ENCODE data around the gene GPR15LG.
"Not testable (repeated sequence)": the region's sequence is repeated elsewhere in the genome, so short reads cannot be mapped to it uniquely, and the experiment has no call there.

The GPR15LG gene

DNA sequence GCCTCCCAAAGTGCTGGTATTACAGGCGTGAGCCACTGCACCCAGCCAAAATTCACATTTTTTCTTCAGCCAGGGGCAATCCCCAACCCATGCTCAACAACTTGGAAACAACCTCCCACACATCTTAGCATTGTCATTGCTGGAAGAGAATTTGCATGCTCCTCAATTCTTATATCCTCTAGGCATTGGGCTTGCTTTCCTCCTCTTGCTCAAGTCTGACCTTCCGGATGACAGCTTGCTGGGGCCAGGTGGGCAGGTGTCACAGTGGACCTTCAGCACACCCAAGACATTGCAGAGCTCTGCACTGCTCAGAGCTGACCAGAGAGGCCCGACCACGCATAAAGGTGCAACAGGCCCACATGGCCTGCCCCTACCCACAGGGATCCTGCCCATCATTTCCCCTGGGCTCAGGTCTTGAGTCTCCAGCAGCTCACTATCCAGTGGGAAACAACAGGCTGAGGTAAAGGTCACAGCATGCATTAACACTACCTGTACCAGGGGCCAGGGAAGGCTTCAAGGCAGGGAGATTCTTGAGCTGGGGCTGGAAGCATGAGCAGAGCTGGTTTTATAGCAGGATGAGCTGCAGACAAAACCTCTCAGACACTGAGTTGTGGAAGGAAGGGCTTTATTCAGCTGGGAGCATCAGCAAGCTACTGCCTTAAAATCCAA, 6.8 kb upstream of the GPR15LG start:
- DNase-seq, result no peak

DNA sequence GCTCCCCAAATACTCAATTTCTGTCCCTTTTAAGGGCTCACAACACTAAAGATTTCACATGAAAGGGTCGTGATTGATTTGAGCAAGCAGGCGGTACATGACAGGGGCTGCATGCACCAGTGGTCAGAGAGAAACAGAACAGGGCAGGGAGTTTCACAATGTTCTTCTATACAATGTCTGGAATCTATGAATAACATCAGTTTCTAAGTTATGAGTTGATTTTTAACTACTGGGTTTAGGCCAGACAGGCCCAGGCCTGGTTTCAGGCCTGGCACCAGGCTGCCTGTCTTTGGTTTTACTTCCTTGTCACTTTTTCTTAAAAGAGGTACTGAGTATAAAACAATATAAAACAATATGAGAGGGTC, 6.3 kb upstream of the GPR15LG start:
- DNase-seq, result not testable (repeated sequence)

DNA sequence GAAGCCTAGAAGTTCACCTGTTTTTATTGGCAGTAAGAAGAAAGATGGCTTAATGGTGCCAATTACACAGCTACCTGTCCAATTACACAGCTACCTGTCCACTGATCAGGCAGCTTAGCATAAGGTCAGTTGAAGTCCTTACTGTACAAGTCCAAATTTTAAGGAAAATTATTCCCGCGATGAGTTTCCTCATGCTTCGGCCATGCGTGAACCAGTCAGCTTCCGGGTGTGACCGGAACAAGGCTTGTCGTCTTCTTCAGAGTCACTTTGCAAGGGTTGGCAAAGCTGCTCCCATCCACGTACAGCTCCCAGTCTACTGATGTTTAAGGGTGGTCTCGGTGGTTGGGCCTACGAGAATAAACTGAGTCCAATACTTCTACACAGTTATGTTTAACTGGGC, 5.2 kb upstream of the GPR15LG start:
- not testable (repeated sequence) for DNase-seq

DNA sequence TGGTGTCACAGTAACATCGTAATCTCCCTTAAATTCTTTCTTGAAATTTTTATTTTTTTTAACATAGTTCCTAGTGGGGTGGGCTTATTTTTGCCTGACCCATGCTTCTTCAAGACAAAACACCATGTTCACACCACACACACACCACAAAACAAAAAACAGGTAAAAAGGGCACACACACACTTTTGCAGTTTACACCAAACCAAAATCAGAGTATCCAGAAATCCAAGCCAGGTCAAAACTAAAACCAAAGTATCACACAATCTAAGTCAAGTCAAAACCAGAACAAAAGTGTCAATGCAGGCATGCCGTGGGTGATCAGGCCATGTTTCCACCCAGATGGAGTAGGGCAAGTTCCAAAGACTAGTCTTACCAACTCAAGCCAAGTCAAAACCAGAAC, 2.4 kb upstream of the GPR15LG start:
- DNase-seq, result not testable (repeated sequence)

DNA sequence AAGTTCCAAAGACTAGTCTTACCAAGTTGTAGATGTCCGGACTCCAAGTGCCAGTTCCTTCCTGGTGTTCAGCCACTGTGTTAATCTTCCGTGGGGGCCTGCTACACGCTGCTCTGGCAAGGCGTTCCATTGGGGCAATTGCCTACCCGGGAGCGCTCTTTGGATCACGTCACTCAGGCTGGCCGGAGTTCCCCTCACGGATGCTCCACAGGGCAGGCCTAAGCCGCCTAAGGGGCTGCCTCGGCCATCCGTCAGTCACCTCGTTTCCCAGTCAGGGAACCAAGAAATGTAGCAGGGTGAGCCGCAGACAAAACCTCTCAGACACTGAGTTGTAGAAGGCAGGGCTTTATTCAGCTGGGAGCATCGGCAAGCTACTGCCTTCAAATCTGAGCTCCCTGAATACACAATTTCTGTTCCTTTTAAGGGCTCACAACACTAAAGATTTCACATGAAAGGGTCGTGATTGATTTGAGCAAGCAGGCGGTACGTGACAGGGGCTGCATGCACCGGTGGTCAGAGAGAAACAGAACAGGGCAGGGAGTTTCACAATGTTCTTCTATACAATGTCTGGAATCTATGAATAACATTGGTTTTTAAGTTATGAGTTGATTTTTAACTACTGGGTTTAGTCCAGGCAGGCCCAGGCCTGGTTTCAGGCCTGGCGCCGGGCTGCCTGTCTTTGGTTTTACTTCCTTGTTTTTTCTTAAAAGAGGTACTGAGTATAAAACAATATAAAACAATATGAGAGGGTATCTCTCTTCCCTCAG, 1.7 kb upstream of the GPR15LG start:
- not testable (repeated sequence) for DNase-seq

DNA sequence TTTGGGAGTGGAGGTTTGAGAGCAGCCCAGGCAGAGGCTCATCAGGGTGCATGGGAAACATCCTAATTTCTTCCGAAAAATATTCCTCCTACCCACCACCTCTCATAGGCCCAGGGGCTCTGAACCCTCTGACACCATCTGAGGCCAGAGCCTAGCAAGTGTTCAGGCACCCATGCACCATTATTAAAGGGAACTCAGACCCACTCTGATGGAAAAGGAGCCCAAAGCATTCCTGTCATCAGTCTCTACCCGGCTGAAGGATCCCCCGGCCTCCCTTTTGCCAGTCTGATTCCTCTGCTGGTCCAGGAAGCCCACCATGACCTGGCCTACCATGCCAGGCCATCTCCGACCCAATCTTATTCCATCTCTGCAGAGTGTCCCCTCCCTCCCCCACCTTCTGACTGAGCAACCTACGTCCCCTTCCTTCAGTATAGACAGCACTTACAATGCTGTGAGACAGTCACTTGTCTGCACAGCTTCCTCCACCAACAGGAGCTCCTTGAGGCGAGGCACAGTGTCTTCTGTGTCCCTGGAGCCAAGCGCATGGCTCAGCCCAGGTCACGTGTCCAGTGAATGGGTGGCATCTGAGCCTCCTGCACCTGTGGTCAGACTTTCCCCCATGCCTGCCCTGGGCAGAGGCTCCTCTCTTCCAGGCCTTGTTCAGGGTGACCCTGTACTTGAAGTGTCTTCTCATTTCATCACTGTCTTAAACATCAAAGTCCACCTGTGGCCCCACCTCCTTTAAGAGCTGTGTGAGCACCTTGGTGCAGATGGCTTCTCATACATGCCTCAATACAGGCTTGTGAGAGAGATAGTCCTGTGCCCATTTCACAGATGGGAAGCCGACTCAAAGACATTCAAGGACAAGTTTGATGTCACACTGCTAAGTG, 889 bp upstream of the GPR15LG start:
- no peak for DNase-seq

DNA sequence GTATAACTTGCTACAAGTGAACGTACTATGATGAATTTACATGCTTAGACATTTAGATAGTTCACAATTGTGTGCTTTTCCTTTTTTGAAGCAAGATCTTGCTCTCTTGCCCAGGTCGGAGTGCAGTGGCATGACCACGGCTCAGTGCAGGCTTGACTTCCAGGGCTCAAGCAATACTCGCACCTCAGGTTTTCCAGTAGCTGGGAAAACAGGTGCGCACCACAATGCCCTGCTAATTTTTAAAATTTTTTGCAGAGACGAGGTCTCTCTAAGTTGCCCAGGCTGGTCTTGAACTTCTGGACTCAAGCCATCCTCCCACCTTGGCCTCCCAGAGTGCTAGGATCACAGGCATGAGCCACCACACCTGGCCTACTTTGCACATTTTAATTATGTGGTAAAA, 1.8 kb downstream of the GPR15LG start:
- no peak for DNase-seq

DNA sequence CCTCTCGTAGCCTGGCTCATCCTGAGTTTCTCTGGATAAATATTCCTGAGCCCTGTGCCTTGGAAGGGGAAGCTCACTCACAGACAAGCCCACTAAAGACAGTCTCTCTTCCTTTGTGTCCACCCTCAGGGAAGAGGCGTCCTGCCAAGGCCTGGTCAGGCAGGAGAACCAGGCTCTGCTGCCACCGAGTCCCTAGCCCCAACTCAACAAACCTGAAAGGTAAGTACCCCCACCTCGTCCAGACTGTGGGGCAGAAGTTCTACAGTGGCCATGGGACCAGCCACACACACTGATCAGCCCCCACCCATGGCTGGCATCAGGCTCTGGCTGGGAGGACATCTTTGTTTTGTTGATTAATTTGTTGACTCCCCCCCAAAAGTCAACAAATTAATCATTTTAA, 2.8 kb downstream of the GPR15LG start:
- DNase-seq, result no peak

DNA sequence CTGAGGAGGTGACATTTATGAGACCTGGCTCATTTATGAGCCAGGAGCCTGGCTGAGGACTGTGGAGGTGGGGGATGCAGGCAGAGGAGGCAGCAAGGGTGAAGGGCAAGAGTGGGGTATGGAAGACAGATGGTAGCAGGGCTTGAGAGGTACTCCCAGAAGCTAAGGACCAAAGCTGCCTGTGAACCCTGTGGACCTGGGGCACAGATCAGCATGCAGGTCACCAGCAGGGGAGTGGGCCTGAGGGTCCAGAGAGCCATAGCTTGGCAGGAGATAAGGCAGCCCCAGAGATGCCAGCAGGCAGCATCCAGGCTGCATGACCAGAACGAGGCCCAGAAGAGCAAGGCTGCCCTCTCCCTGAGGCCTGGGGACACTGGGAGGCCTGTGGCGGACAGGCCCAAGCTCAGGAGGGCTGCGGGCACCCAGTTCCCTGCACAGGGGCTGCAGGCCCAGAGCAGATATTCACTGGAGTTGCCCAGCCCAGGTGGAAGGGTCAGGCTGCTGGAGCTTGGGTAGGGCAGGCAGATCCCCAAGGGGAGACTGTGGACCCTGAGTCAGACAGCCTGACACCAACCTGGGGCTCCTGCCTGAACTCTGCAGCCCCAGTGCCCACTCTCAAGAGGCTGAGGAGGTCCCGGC, 3.4 kb downstream of the GPR15LG start:
- no peak for DNase-seq

DNA sequence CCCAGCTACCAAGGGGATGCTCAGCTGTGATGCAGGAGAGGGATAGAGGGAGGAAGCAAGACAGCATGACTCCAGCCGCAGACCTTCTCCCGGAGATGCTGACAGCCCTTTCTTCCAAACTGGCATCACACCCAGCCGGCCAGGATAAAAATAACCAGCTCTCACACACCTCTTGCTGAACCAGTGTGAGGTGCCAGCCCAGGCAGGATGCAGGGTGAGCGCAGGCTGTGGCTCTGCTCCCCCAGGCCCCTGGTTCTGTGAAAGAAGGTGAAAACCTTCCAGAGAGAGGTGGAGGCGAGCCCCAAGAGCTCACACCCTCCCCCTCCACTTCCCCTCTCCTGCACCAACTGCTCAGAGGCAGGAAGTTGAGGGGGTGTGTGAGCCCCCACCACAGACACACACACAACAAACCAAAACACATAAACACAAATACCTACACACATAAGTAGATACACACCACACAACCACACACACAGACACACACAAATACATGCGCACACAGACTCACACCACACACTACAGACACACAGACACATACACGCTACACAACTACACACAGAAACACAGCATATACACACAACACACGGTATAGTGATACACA, 4.0 kb downstream of the GPR15LG start:
- DNase-seq, result no peak

DNA sequence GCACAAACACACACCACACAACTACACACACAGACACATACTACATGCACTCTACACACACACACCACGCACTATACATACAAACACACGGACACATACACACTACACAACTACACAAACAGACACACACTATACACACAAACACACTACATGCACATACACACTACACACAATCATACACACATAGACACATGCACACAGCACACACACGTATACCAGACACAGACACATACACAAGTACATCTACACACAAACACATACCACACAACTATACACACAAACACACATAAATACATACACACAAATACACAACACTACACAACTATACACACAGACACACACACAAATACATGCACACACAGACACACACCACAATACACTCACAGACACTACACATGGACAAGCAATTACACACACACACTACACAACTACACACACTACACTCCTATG, 4.6 kb downstream of the GPR15LG start:
- DNase-seq, result no peak

DNA sequence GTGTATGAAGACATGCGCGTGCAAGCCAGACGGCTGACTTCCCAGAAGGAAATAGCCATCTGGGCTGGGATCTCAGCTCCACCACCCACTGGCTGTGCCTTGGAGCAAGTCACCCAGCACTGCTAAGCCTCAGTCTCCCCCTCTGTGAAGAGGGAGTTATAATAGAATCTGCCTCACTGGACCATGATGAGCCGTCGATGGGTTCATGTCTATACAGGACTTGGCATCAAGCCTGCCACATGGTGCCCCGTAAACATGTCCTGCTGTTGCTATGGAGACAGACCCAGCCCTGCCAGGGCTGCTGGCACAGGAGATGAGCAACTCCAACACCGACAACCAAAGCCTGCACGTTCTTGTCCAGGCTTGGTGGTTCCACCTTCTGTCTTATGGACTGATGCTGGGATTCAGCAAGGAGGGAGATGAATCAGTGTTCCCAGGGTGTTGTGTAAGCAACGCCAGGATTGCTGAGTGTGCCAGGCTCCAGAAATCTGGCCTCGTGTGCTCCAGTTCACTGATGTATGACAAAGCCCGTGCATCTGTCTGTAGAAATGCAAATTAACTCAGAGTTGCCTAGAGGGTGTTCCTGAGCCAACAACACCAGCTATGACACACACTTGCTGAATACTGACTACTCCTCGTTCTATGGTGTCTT, 5.6 kb downstream of the GPR15LG start:
- no peak for DNase-seq

DNA sequence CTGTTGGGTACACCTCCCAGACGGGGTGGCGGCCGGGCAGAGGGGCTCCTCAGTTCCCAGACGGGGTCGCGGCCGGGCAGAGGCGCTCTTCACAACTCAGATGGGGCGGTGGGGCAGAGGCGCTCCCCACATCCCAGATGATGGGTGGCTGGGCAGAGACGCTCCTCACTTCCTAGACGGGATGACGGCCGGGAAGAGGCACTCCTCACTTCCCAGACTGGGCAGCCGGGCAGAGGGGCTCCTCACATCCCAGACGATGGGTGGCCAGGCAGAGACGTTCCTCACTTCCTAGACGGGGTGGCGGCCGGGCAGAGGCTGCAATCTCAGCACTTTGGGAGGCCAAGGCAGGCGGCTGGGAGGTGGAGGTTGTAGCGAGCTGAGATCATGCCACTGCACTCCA, 6.8 kb downstream of the GPR15LG start:
- not testable (repeated sequence) for DNase-seq

DNA sequence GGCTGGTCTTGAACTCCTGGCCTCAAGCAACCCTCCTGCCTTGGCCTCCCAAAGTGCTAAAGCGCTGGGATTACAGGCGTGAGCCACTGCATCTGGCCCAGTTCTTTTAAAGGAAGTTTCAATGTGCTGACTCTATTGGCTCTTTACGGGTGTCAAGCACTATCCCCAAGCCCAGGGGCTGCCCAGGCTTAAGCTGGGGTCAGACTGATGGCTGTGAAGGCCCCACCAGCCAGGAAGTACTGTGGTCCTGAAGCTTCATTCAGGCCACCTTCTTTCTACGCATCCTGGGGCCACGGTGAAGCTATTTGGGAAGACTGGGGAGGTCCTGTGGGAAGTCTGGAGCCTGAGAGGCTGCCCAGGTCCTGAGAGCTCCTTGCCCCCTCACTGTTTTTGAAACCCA, 8.0 kb downstream of the GPR15LG start:
- DNase-seq, result no peak

DNA sequence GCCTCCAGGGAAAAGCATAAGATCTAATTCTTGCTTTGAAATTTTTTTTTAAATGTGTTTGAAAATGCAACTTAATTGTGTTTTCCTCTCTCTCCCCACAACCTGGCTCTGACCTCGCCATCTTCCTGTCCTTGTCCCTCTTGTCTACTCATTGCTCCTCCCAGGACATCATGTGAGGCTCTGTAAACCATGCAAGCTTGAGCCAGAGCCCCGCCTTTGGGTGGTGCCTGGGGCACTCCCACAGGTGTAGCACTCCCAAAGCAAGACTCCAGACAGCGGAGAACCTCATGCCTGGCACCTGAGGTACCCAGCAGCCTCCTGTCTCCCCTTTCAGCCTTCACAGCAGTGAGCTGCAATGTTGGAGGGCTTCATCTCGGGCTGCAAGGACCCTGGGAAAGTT, 10.9 kb downstream of the GPR15LG start:
- DNase-seq, result no peak

DNA sequence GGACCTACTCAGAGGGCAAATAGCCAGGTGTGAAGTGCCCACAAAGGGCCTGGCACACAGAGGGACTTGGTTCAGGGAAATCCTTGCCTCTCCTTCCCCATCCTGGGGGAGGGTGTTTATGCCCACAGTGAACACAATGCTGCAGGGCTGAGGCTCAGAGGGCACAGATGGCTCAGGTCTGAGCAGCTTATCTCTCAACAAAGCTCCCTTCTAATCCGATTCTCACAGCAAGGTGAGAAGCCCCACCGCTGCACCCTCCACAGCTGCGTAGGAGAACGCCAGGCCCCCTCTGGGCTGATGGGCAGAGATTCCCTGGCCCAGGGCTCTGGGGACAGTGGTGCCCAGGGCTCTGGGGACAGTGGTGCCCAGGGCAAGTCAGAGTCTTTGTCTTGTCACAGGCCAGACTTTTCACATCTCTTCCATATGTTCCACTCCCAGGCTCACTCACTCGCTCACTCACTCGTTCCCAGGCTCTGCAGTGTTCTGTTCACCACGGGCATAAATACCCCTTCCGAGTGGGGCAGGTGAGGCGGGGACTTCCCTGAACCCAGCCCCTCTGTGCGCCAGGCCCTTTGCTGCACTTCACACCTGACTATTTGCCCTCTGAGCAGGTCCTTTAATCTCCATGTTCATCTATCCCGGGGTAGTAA, 12.1 kb downstream of the GPR15LG start:
- no peak for DNase-seq

DNA sequence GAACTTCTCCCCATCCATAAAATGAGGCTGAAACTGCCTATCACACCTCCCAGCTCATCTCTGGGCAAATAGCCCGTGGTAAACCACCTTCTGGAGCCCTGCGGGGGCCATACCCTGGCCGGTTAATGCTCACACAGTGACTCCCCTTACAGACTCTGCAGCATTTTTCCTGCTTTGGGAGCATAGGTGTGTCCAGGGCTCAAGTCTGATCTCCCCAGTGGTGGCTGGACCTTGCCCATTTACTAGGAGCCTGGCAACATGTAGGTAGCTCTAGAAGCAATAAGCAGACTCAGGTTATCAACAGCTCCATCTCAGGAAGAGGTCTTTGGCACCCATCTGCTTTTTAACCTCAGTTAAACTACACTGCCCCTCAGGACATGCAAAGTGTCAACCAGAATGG, 15.2 kb downstream of the GPR15LG start:
- DNase-seq, result no peak

DNA sequence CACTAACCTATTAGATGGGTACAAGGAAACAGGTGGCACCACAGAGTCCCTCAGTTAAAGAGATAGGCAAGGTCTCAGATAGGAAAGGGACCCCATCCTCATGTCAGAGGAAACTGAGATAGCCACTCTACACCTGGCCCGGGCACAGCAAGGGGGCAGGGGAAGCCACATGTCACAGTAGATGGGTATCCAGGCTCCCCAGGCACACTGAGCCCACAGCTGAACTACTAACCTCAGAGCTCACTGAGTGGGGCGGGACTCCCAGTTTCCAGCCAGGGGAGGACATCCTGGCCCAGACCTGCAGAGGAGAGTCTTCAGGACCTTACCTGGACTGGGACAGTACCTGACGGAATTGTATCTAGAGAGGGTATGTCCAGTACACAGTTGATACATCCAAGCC, 17.0 kb downstream of the GPR15LG start:
- no peak for DNase-seq

DNA sequence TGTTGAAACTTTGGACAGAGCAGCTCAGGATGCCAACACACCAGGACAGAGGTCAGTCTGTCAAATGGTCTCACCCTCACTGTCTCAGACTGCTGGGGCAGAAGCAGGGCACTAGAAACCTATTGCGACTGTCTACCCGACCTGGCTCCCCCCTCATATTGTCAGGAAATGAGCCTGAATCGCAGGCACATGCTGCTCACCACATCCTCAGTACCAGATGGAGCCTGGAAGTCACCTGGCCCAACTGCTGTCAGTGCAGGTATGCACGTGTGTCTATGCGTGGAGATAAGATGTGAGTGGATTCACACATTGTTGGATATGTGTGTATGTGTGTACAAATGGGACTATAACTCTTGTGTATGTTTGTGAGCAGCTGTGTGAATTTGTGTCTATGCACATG, 17.5 kb downstream of the GPR15LG start:
- no peak for DNase-seq

DNA sequence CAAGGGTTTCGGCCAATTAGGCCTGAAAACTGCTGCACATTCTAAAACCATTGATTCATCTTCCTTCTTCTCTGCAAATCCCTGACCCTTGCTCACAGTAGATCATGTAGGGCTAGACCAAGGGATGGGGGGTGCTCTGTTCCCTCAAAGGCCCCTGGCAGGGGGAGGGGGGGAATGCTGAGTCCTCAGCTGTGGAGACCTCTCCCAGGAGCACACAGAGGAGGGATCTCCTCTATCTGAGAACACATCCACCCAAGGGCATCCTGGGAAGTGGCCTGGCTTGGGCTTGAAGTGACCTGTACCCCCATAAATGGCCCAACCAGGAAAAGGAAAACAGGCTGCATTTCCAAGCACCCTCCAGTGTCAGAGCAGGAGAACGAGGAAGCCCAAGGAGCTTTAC, 19.7 kb downstream of the GPR15LG start:
- DNase-seq, result no peak

DNA sequence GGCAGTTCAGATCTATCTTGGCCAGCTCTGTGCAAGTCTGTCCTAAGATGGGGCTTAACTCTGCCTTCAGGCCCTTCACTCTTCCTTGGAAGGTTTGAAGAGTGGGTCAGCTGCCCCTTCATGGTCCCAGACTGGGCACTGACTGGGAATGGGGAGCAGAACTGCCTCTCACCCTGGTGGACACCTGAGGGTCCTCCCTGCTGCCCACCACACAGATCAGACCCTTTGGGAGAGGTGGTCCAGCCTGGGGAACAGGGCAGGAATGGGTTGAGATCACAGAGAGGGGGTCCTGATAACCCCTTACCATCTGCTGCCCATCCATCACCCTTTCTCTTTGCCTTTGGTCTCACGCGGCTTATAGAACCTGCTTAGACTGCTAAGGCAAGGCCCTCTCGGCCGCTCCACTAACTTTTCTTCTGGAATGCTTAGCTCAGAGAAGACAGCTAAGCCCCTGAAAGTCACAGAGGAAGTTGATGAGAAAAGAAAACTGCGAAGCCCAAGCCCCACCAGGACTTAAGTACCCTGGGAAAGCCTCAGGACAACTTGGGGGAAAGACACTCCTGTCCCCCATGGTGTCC, 20.3 kb downstream of the GPR15LG start:
- DNase-seq, result no peak

Data from T-helper 9 cell (primary cell).